ENCODE results near the gene SCARB1.

- TF ChIP-seq CTCF (IDR thresholded peaks at IDR 0.05), result no peak
- no peak for TF ChIP-seq POLR2A (IDR thresholded peaks at IDR 0.05; ENCODE audit: low read depth)
- no peak for TF ChIP-seq EP300 (IDR thresholded peaks at IDR 0.05)
- no peak for TF ChIP-seq POLR2AphosphoS5 (IDR thresholded peaks at IDR 0.05)
Measured at GRCh38 chr12:124778411-124778810, 85.3 kb downstream of the SCARB1 start.

Data from esophagus muscularis mucosa (tissue), 4 donors.